HepG2 (cell line): Measurements from ENCODE around the gene ZER1. TPM values are rescaled to one million over a fixed set of nuclear protein-coding genes. Genes with fewer than 3 reads are reported as not detected.

Source experiments
- ATAC-seq: fragments of 200-7000 bp; cut with Tn5 transposase; 3 replicates; pipeline ENCODE4 v1.9.1; 2020; ENCODE audit warnings: mild to moderate bottlenecking, moderate library complexity
- BruUV-seq: library from RNA; stranded (reverse); fragments of 400-500 nt; replicated peaks from 2 replicates; lab custom pipeline; 2021; lab: Mats Ljungman, UMichigan
- CTCF ChIA-PET: fragments of 300-600 bp; formaldehyde crosslinking; extraction: SDS; loops from one replicate; lab custom pipeline; 2021; ENCODE audit warnings: low total read pairs, inconsistent platforms, low intra/inter-chr PET ratio; lab: Yijun Ruan, JAX
- POLR2A ChIA-PET: fragments of 350-600 bp; sonication (Branson Sonifier 250); formaldehyde crosslinking; loops from one replicate; lab custom pipeline; 2020; ENCODE audit warnings: antibody characterized with exemption, inconsistent platforms; lab: Yijun Ruan, JAX
- DNase-seq: peaks from one replicate; pipeline ENCODE4 v3.0.0-alpha.2; 2015; ENCODE audit warnings: low spot score
- FAIRE-seq: peaks from 3 replicates; lab custom pipeline; 2011; peaks lifted over from hg19 to GRCh38; lab: Jason Lieb, UNC
- H2AFZ ChIP-seq: one replicate; pipeline ENCODE4 v1.6.1; 2011; ENCODE audit warnings: low read length, inconsistent platforms
- H3K27ac ChIP-seq: fragments of 300-600 bp; 3 replicates; pipeline ENCODE4 v1.8.0; 2011; ENCODE audit warnings: mixed run types, mild to moderate bottlenecking, mixed read lengths, low read length, inconsistent platforms; ENCODE audit not compliant: insufficient read depth; ENCODE audit errors: extremely low read length
- H3K27me3 ChIP-seq, 2 experiments: fragments of 200-600 bp in 1 of 2; 2 replicates in 1 of 2; 3 replicates in 1 of 2; pipeline versions ENCODE4 v1.6.0 to v1.8.0; 2011; ENCODE audit warnings: low read length in 2 of 2, mild to moderate bottlenecking in 2 of 2, moderate library complexity in 2 of 2, inconsistent platforms in 1 of 2; ENCODE audit not compliant: insufficient read depth in 2 of 2, control insufficient read depth in 1 of 2
- H3K36me3 ChIP-seq, 2 experiments: fragments of 200-600 bp in 1 of 2; replicated peaks in 1 of 2; 2 replicates in 1 of 2; 3 replicates in 1 of 2; pipeline versions ENCODE4 v1.5.1 to v1.8.0; 2011; ENCODE audit warnings: low read length in 2 of 2, inconsistent platforms in 1 of 2; ENCODE audit not compliant: insufficient read depth in 2 of 2, control insufficient read depth in 1 of 2
- H3K4me1 ChIP-seq: 2 replicates; pipeline ENCODE4 v1.5.1; 2012; ENCODE audit warnings: low read length, inconsistent platforms; ENCODE audit not compliant: insufficient read depth
- H3K4me2 ChIP-seq: 2 replicates; pipeline ENCODE4 v1.6.0; 2011; ENCODE audit warnings: low read depth, low read length, inconsistent platforms
- H3K4me3 ChIP-seq, 3 experiments: fragments of 200-600 bp in 1 of 3; sonication (generic), shearing (Covaris generic) in 1 of 3; replicated peaks in 1 of 3; 2 replicates each; pipeline ENCODE4 v1.5.1; 2011 to 2016; ENCODE audit warnings: low read length in 3 of 3, inconsistent platforms in 2 of 3, low read depth in 2 of 3, mild to moderate bottlenecking in 2 of 3, control low read depth in 1 of 3, mixed read lengths in 1 of 3; ENCODE audit not compliant: insufficient read depth in 1 of 3
- H3K79me2 ChIP-seq: one replicate; pipeline ENCODE4 v1.6.1; 2011; ENCODE audit warnings: low read length, inconsistent platforms; ENCODE audit not compliant: insufficient read depth
- H3K9ac ChIP-seq: 2 replicates; pipeline ENCODE4 v1.6.0; 2011; ENCODE audit warnings: mild to moderate bottlenecking, low read depth, low read length, inconsistent platforms; ENCODE audit not compliant: insufficient read depth
- H3K9me3 ChIP-seq: 2 replicates; pipeline ENCODE4 v1.5.1; 2012; ENCODE audit warnings: mild to moderate bottlenecking, low read length
- H4K20me1 ChIP-seq: 2 replicates; pipeline ENCODE4 v1.6.0; 2011; ENCODE audit warnings: inconsistent platforms, mild to moderate bottlenecking, low read length, moderate library complexity; ENCODE audit not compliant: insufficient read depth
- CSRNP1 ChIP-seq: sonication (generic); formaldehyde crosslinking; IDR thresholded peaks from 2 replicates; pipeline ENCODE4 v1.8.1; 2023; ENCODE audit warnings: mild to moderate bottlenecking, missing genetic modification reagents
- ETV6 ChIP-seq: sonication (generic); formaldehyde crosslinking; conservative IDR thresholded peaks from 2 replicates; pipeline ENCODE4 v1.4.0; 2020; ENCODE audit warnings: missing genetic modification reagents
- FOXK1 ChIP-seq: sonication (generic); formaldehyde crosslinking; IDR thresholded peaks from 2 replicates; pipeline ENCODE4 v1.4.0; 2020; ENCODE audit warnings: low read depth, missing genetic modification reagents, borderline replicate concordance
- HOMEZ ChIP-seq: IDR thresholded peaks from 2 replicates; pipeline ENCODE4 v1.6.1; 2016; ENCODE audit warnings: low read depth
- KDM2A ChIP-seq: sonication (generic); formaldehyde crosslinking; IDR thresholded peaks from 2 replicates; pipeline ENCODE4 v1.4.0; 2020; ENCODE audit warnings: low read depth, missing genetic modification reagents, borderline replicate concordance
- MAZ ChIP-seq, 2 experiments: sonication (generic) in 1 of 2; formaldehyde crosslinking in 1 of 2; IDR thresholded peaks; 2 replicates each; pipeline versions ENCODE4 v1.5.0 to v1.6.1; 2012 to 2020; ENCODE audit warnings: low read depth in 2 of 2, mild to moderate bottlenecking in 2 of 2, borderline replicate concordance in 1 of 2, improper control_type of control experiment in 1 of 2, low read length in 1 of 2, missing genetic modification reagents in 1 of 2, moderate library complexity in 1 of 2
- PAWR ChIP-seq: sonication (generic); formaldehyde crosslinking; IDR thresholded peaks from 2 replicates; pipeline ENCODE4 v1.4.0; 2020; ENCODE audit warnings: missing genetic modification reagents, mild to moderate bottlenecking, borderline replicate concordance
- RFXAP ChIP-seq: sonication (generic); formaldehyde crosslinking; IDR thresholded peaks from 2 replicates; pipeline ENCODE4 v1.4.0; 2020; ENCODE audit warnings: missing genetic modification reagents, borderline replicate concordance
- SMAD3 ChIP-seq: sonication (generic); formaldehyde crosslinking; IDR thresholded peaks from 2 replicates; pipeline ENCODE4 v1.4.0; 2020; ENCODE audit warnings: missing genetic modification reagents
- ZBTB25 ChIP-seq: IDR thresholded peaks from 2 replicates; pipeline ENCODE4 v1.6.1; 2018; ENCODE audit warnings: missing genetic modification reagents
- ZGPAT ChIP-seq: IDR thresholded peaks from 2 replicates; pipeline ENCODE4 v1.6.1; 2016; ENCODE audit warnings: mild to moderate bottlenecking
- ZNF20 ChIP-seq: sonication (generic); formaldehyde crosslinking; IDR thresholded peaks from 2 replicates; pipeline ENCODE4 v1.4.0; 2020; ENCODE audit warnings: mild to moderate bottlenecking, moderate library complexity, missing genetic modification reagents
- ZNF510 ChIP-seq: sonication (generic); formaldehyde crosslinking; IDR thresholded peaks from 2 replicates; pipeline ENCODE4 v1.4.0; 2020; ENCODE audit warnings: low read depth, mild to moderate bottlenecking, missing genetic modification reagents
- WGBS: methylation state at CpG from one replicate; pipeline ENCODE4 v1.1.6; 2017; ENCODE audit warnings: low lambda C conversion rate; 5-methylcytosine and 5-hydroxymethylcytosine counted together
- in situ Hi-C: cut with HindIII; loops from 2 replicates; pipeline ENCODE4 v1.10.0; 2017; ENCODE audit warnings: low pct_unique_long_range_greater_than_20kb; ENCODE audit not compliant: extremely low pct_ligation_motif_present
- intact Hi-C: fragments of 100-400 bp; cut with micrococcal nuclease; formaldehyde crosslinking; loops from one replicate; pipeline ENCODE4 v1.10.0; 2022; ENCODE audit not compliant: unreplicated experiment
- polyA plus RNA-seq, 8 experiments: library from polyadenylated mRNA; depleted of rRNA in 3 of 8; stranded (reverse) in 7 of 8; unstranded in 1 of 8; fragments of >200 nt; fragmentation: Illumina TruSeq in 4 of 8; extraction: Trizol in 4 of 8; gene quantifications; 2 replicates each; pipeline versions ENCODE4 v1.2.1 to v1.2.3, GENCODE V29; 2011 to 2016; ENCODE audit warnings: low read depth in 4 of 8, missing spikeins in 1 of 8, mixed read lengths in 1 of 8; ENCODE audit not compliant: insufficient read depth in 1 of 8
- total RNA-seq, 5 experiments: library from RNA; depleted of rRNA; stranded (reverse); fragments of >200 nt; fragmentation: Illumina TruSeq; extraction: Trizol; gene quantifications; 2 replicates each; pipeline ENCODE4 v1.2.3, GENCODE V29; 2016; ENCODE audit warnings: low read depth in 1 of 5

Gene ZER1
- total and polyA plus RNA-seq, 2 of the 13 experiments (the other 11 are each of a cell fraction or from before 2014, with no cell fraction given) = 7.7 to 40.0 TPM

GRCh38 chr9:128818839-128819715 lies 47.4 kb upstream of the ZER1 start (continued):
- TF ChIP-seq ZBTB25 (CRISPR knock-in tag) (no peak), KDM2A (CRISPR knock-in tag) (peak; percentile 84), ZNF510 (no peak), ETV6 (CRISPR knock-in tag) (0 out of 2 replicates have a peak, but pooled peaks have one; percentile 67), SMAD3 (CRISPR knock-in tag) (no peak), RFXAP (CRISPR knock-in tag) (0 out of 2 replicates have a peak, but pooled peaks have one; percentile 47)

- WGBS = 2% methylated on average over 26 of the region's 70 CpGs
- Histone ChIP-seq H3K79me2 (peaks cover 5% of the 10 kb centered on the region), H3K4me2 (peak within 1 kb of the TSS; percentile 93), H3K36me3 (peaks cover 9 to 28% of the 10 kb centered on the region in 2 experiments), H3K27ac (peak within 1 kb of the TSS; percentile 77), H3K9ac (peak within 1 kb of the TSS; percentile 74), H3K4me3 (peak within 1 kb of the TSS; percentile 53 to 85 (median 80)), H3K9me3 (no peaks in the 10 kb centered on the region), H3K27me3 (no peaks in the 10 kb centered on the region), H3K4me1 (peaks cover 26% of the 10 kb centered on the region), H4K20me1 (no peaks in the 10 kb centered on the region), H2AFZ (peak within 1 kb of the TSS; percentile 70)
- FAIRE-seq = peak; percentile 96
- ChIA-PET CTCF (interaction anchor here (1.1 to 1.7 kb wide), 2 partner anchors 85 to 115 kb away, joined by 3 to 5 read pairs; no protein-coding TSS in a partner anchor), POLR2A (interaction anchor here (0.7 to 3.2 kb wide), 26 partner anchors 9 to 220 kb away, joined by 3 to 46 read pairs (median 4); partner anchors contain the start of genes SH3GLB2, SPOUT1 and ZDHHC12)
- DNase-seq = peak; percentile 94
- intact Hi-C loops (no loop called here), in situ Hi-C loops (no loop called here)
- TSS peak; percentile 68 for BruUV-seq
- ATAC-seq = peak; percentile 84
- TF ChIP-seq ZNF20 (CRISPR knock-in tag) (peak; percentile 54; the same call in 1 of the 2 replicates), ZGPAT (peak; percentile 72), HOMEZ (CRISPR knock-in tag) (peak; percentile 55), CSRNP1 (CRISPR knock-in tag) (peak; percentile 14; the same call in 1 of the 2 replicates), PAWR (CRISPR knock-in tag) (no peak), MAZ (IDR thresholded peaks at IDR 0.05; ENCODE audit: borderline replicate concordance, low read depth, low read length) (no peak), MAZ (CRISPR knock-in tag; IDR thresholded peaks at IDR 0.05; ENCODE audit: low read depth) (peak; percentile 62; the same call in 1 of the 2 replicates), FOXK1 (CRISPR knock-in tag) (peak; percentile 70; the same call in 1 of the 2 replicates)
Observed at GRCh38 chr9:128818099-128818838, 46.5 kb upstream of the ZER1 start, which contains the start of gene ENDOG. Gene ENDOG, plus strand, starts transcription at chr9:128818500. Its CDS starts 185 bp downstream, at chr9:128818685.
